ENCODE measurements around the gene ADGRB2. TPM values are rescaled to one million over a fixed set of nuclear protein-coding genes. Genes with fewer than 3 reads are reported as not detected.

The ADGRB2 gene
- total RNA-seq, 1 donor: 5.8 TPM

- no peak overlapping the region for H3K4me3 ChIP-seq (ENCODE audit: insufficient read depth, low read length)
- H3K9me3 ChIP-seq (ENCODE audit: low read depth, low read length): no peaks in the 10 kb centered on the region
- H3K79me2 ChIP-seq (ENCODE audit: insufficient read depth, low read length): peaks cover 57% of the 10 kb centered on the region
These were observed 29.6 kb upstream of the ADGRB2 start for GRCh38 chr1:31793586-31794285.

GRCh38 chr1:31793086-31793485 lies 28.9 kb upstream of the ADGRB2 start:
- H3K4me3 ChIP-seq (ENCODE audit: insufficient read depth, low read length): no peak overlapping the region
- peaks cover 52% of the 10 kb centered on the region for H3K79me2 ChIP-seq (ENCODE audit: insufficient read depth, low read length)
- peak overlapping the region; percentile 18 for H3K27ac ChIP-seq (ENCODE audit: low read depth, low read length)
- H2AFZ ChIP-seq (ENCODE audit: low read length): no peak overlapping the region
- peaks cover 62% of the 10 kb centered on the region for H3K36me3 ChIP-seq (ENCODE audit: insufficient read depth, low read length)
- TF ChIP-seq CTCF (IDR thresholded peaks at IDR 0.05; ENCODE audit: extremely low read depth, low read depth, low read length): no peak
- H3K9me3 ChIP-seq (ENCODE audit: low read depth, low read length): no peaks in the 10 kb centered on the region
- H3K4me1 ChIP-seq (ENCODE audit: insufficient read depth, low read length): peaks cover 48% of the 10 kb centered on the region
- H3K27me3 ChIP-seq (ENCODE audit: insufficient read depth, low read length): no peaks in the 10 kb centered on the region
- no peak overlapping the region for H3K4me2 ChIP-seq (ENCODE audit: insufficient read depth, low read length)
- peak; percentile 61 for DNase-seq (ENCODE audit: insufficient read length, low spot score, missing footprints)
- peaks cover 49% of the 10 kb centered on the region for H4K20me1 ChIP-seq (ENCODE audit: insufficient read depth, low read length)

More at GRCh38 chr1:31793586-31794285, 29.6 kb upstream of the ADGRB2 start:
- no peak overlapping the region for H3K4me2 ChIP-seq (ENCODE audit: insufficient read depth, low read length)
- no peak for TF ChIP-seq CTCF (IDR thresholded peaks at IDR 0.05; ENCODE audit: extremely low read depth, low read depth, low read length)
- H3K4me1 ChIP-seq (ENCODE audit: insufficient read depth, low read length): peaks cover 44% of the 10 kb centered on the region
- H4K20me1 ChIP-seq (ENCODE audit: insufficient read depth, low read length): peaks cover 49% of the 10 kb centered on the region
- no peak overlapping the region for H2AFZ ChIP-seq (ENCODE audit: low read length)
- H3K27me3 ChIP-seq (ENCODE audit: insufficient read depth, low read length): no peaks in the 10 kb centered on the region
- no peak overlapping the region for H3K27ac ChIP-seq (ENCODE audit: low read depth, low read length)
- peak; percentile 52 for DNase-seq (ENCODE audit: insufficient read length, low spot score, missing footprints)
- peaks cover 62% of the 10 kb centered on the region for H3K36me3 ChIP-seq (ENCODE audit: insufficient read depth, low read length)

GRCh38 chr1:31792541-31792940 lies 28.4 kb upstream of the ADGRB2 start:
- no peak for DNase-seq (ENCODE audit: insufficient read length, low spot score, missing footprints)
- no peak for TF ChIP-seq CTCF (IDR thresholded peaks at IDR 0.05; ENCODE audit: extremely low read depth, low read depth, low read length)
- Histone ChIP-seq H2AFZ (ENCODE audit: low read length) (no peak overlapping the region), H3K4me1 (ENCODE audit: insufficient read depth, low read length) (peaks cover 51% of the 10 kb centered on the region), H3K4me3 (ENCODE audit: insufficient read depth, low read length) (no peak overlapping the region), H3K79me2 (ENCODE audit: insufficient read depth, low read length) (peaks cover 47% of the 10 kb centered on the region), H3K27ac (ENCODE audit: low read depth, low read length) (peak overlapping the region; percentile 18), H3K9me3 (ENCODE audit: low read depth, low read length) (no peaks in the 10 kb centered on the region), H3K27me3 (ENCODE audit: insufficient read depth, low read length) (no peaks in the 10 kb centered on the region), H3K36me3 (ENCODE audit: insufficient read depth, low read length) (peaks cover 62% of the 10 kb centered on the region), H3K4me2 (ENCODE audit: insufficient read depth, low read length) (no peak overlapping the region), H4K20me1 (ENCODE audit: insufficient read depth, low read length) (peaks cover 49% of the 10 kb centered on the region)

GRCh38 chr1:31792116-31792515 lies 28.0 kb upstream of the ADGRB2 start:
- H3K27ac ChIP-seq (ENCODE audit: low read depth, low read length): no peak overlapping the region
- peaks cover 42% of the 10 kb centered on the region for H3K79me2 ChIP-seq (ENCODE audit: insufficient read depth, low read length)
- H3K36me3 ChIP-seq (ENCODE audit: insufficient read depth, low read length): peaks cover 62% of the 10 kb centered on the region
- no peak overlapping the region for H2AFZ ChIP-seq (ENCODE audit: low read length)
- no peak overlapping the region for H3K4me2 ChIP-seq (ENCODE audit: insufficient read depth, low read length)
- H3K9me3 ChIP-seq (ENCODE audit: low read depth, low read length): no peaks in the 10 kb centered on the region
- H3K27me3 ChIP-seq (ENCODE audit: insufficient read depth, low read length): no peaks in the 10 kb centered on the region
- peaks cover 50% of the 10 kb centered on the region for H3K4me1 ChIP-seq (ENCODE audit: insufficient read depth, low read length)
- TF ChIP-seq CTCF (IDR thresholded peaks at IDR 0.05; ENCODE audit: extremely low read depth, low read depth, low read length): no peak
- no peak overlapping the region for H3K4me3 ChIP-seq (ENCODE audit: insufficient read depth, low read length)
- peak; percentile 74 for DNase-seq (ENCODE audit: insufficient read length, low spot score, missing footprints)
- H4K20me1 ChIP-seq (ENCODE audit: insufficient read depth, low read length): peaks cover 47% of the 10 kb centered on the region

All from osteoblast (primary cell).